ENCODE measurements around the gene KIRREL3. TPM values are rescaled to one million over a fixed set of nuclear protein-coding genes. Genes with fewer than 3 reads are reported as not detected.

KIRREL3 gene
- polyA plus RNA-seq, 1 of the 3 experiments (the other 2 are of a cell fraction) = 3.7 TPM

- H3K36me3 ChIP-seq (replicated peaks in 1 of 2; ENCODE audit: control insufficient read depth in 1 of 2, insufficient read depth in 2 of 2, low read length in 1 of 2) = no peaks in the 10 kb centered on the region
- TF ChIP-seq, protein P1, sequence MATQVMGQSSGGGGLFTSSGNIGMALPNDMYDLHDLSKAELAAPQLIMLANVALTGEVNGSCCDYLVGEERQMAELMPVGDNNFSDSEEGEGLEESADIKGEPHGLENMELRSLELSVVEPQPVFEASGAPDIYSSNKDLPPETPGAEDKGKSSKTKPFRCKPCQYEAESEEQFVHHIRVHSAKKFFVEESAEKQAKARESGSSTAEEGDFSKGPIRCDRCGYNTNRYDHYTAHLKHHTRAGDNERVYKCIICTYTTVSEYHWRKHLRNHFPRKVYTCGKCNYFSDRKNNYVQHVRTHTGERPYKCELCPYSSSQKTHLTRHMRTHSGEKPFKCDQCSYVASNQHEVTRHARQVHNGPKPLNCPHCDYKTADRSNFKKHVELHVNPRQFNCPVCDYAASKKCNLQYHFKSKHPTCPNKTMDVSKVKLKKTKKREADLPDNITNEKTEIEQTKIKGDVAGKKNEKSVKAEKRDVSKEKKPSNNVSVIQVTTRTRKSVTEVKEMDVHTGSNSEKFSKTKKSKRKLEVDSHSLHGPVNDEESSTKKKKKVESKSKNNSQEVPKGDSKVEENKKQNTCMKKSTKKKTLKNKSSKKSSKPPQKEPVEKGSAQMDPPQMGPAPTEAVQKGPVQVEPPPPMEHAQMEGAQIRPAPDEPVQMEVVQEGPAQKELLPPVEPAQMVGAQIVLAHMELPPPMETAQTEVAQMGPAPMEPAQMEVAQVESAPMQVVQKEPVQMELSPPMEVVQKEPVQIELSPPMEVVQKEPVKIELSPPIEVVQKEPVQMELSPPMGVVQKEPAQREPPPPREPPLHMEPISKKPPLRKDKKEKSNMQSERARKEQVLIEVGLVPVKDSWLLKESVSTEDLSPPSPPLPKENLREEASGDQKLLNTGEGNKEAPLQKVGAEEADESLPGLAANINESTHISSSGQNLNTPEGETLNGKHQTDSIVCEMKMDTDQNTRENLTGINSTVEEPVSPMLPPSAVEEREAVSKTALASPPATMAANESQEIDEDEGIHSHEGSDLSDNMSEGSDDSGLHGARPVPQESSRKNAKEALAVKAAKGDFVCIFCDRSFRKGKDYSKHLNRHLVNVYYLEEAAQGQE (IDR thresholded peaks at IDR 0.05; ENCODE audit: low read depth, low read length) = no peak
- TF ChIP-seq EZH2phosphoT487 (IDR thresholded peaks at IDR 0.05; ENCODE audit: borderline replicate concordance, low read depth) = no peak
- no peak for TF ChIP-seq CHD2 (IDR thresholded peaks at IDR 0.05; ENCODE audit: low read length, partially characterized antibody)
- no peak for TF ChIP-seq GABPA (IDR thresholded peaks at IDR 0.05; ENCODE audit: low read depth)
- no peak for TF ChIP-seq POLR2AphosphoS5 (IDR thresholded peaks at IDR 0.05; ENCODE audit: low read depth, low read length)
- no peak for DNase-seq
- H3F3A ChIP-seq (replicated peaks; ENCODE audit: insufficient read depth) = peaks cover 45% of the 10 kb centered on the region
- 82% methylated on average over 2 of the region's 2 CpGs for WGBS (ENCODE audit: low lambda C conversion rate)
- H3K4me2 ChIP-seq = peak overlapping the region; percentile 68; the same call in 1 of the 2 replicates
- no peak overlapping the region for H2AFZ ChIP-seq (ENCODE audit: low read depth)
- no peak overlapping the region for H3K4me3 ChIP-seq (ENCODE audit: low read depth in 2 of 2, low read length in 1 of 2)
- H3K9me2 ChIP-seq = no peaks in the 10 kb centered on the region
- peaks cover 2 to 42% of the 10 kb centered on the region in 2 experiments; a peak in 3 of 4 replicates for H3K4me1 ChIP-seq (ENCODE audit: control insufficient read depth in 1 of 2, insufficient read depth in 2 of 2, low read depth in 1 of 2, low read length in 1 of 2)
- peaks cover 63% of the 10 kb centered on the region for H3K79me2 ChIP-seq (ENCODE audit: insufficient read depth)
- H3K27me3 ChIP-seq (ENCODE audit: insufficient read depth) = no peaks in the 10 kb centered on the region
- no peaks in the 10 kb centered on the region for H3K9me3 ChIP-seq
- peak overlapping the region in 1 of 2 experiments; percentile 99; a peak in 2 of 4 replicates for H3K27ac ChIP-seq (ENCODE audit: low read depth in 2 of 2, low read length in 1 of 2)
- H3K9ac ChIP-seq = peak overlapping the region; percentile 89
- CTCF ChIA-PET = interaction anchor here (0.5 to 15.4 kb wide), 4 partner anchors 15 to 1121 kb away, joined by 3 to 233 read pairs (median 42); no protein-coding TSS in a partner anchor
- POLR2A ChIA-PET = no interaction called here
- H4K20me1 ChIP-seq (ENCODE audit: insufficient read depth) = no peaks in the 10 kb centered on the region
Measured at GRCh38 chr11:126993599-126993998, 7.0 kb downstream of the KIRREL3 start.

GRCh38 chr11:126992804-126993111 lies 7.8 kb downstream of the KIRREL3 start:
- Histone ChIP-seq H3K27me3 (ENCODE audit: insufficient read depth) (no peaks in the 10 kb centered on the region), H3K4me1 (ENCODE audit: control insufficient read depth in 1 of 2, insufficient read depth in 2 of 2, low read depth in 1 of 2, low read length in 1 of 2) (peaks cover 2 to 42% of the 10 kb centered on the region in 2 experiments; a peak in 3 of 4 replicates), H3K36me3 (replicated peaks in 1 of 2; ENCODE audit: control insufficient read depth in 1 of 2, insufficient read depth in 2 of 2, low read length in 1 of 2) (no peaks in the 10 kb centered on the region), H3K79me2 (ENCODE audit: insufficient read depth) (peaks cover 63% of the 10 kb centered on the region), H3K27ac (ENCODE audit: low read depth in 2 of 2, low read length in 1 of 2) (peak overlapping the region; percentile 34 to 99; a peak in 3 of 4 replicates), H3K4me3 (ENCODE audit: low read depth in 2 of 2, low read length in 1 of 2) (peak overlapping the region; percentile 24 to 48; a peak in 3 of 4 replicates), H4K20me1 (ENCODE audit: insufficient read depth) (no peaks in the 10 kb centered on the region), H3K9me3 (no peaks in the 10 kb centered on the region), H3K9me2 (no peaks in the 10 kb centered on the region), H3K4me2 (peak overlapping the region; percentile 68), H2AFZ (ENCODE audit: low read depth) (no peak overlapping the region), H3F3A (replicated peaks; ENCODE audit: insufficient read depth) (peaks cover 45% of the 10 kb centered on the region), H3K9ac (peak overlapping the region; percentile 89)
- DNase-seq = no peak
- 9% methylated on average over 2 of the region's 2 CpGs for WGBS (ENCODE audit: low lambda C conversion rate)
- ChIA-PET POLR2A (no interaction called here), CTCF (interaction anchor here (0.6 to 15.4 kb wide), 9 partner anchors 8 to 682 kb away, joined by 3 to 233 read pairs (median 26); partner anchors contain the start of gene KIRREL3)
- TF ChIP-seq RCOR1 (IDR thresholded peaks at IDR 0.05; ENCODE audit: low read length) (no peak), CHD2 (IDR thresholded peaks at IDR 0.05; ENCODE audit: low read length, partially characterized antibody) (no peak), FOXJ3 (CRISPR knock-in tag; IDR thresholded peaks at IDR 0.05) (no peak), RFX5 (IDR thresholded peaks at IDR 0.05; ENCODE audit: low read length) (no peak), EP300 (IDR thresholded peaks at IDR 0.05; ENCODE audit: borderline replicate concordance in 1 of 2, low read depth in 1 of 2, low read length in 1 of 2) (peak in 1 of 2 experiments; percentile 91; a peak in 2 of 4 replicates), FOXM1 (IDR thresholded peaks at IDR 0.05; ENCODE audit: low read depth) (no peak), JUND (IDR thresholded peaks at IDR 0.05) (peak; percentile 88), TEAD4 (IDR thresholded peaks at IDR 0.05; ENCODE audit: borderline replicate concordance, insufficient read depth) (peak; percentile 83; the same call in 1 of the 2 replicates), NRF1 (IDR thresholded peaks at IDR 0.05; ENCODE audit: low read depth, low read length) (no peak), USF2 (IDR thresholded peaks at IDR 0.05; ENCODE audit: borderline replicate concordance, low read depth, low read length) (no peak), POLR2AphosphoS5 (IDR thresholded peaks at IDR 0.05; ENCODE audit: low read depth, low read length) (no peak), RAD21 (IDR thresholded peaks at IDR 0.05; ENCODE audit: low read length) (no peak), RXRA (IDR thresholded peaks at IDR 0.05; ENCODE audit: borderline replicate concordance, low read depth) (peak; percentile 52; the same call in 1 of the 2 replicates), FOSL2 (IDR thresholded peaks at IDR 0.05; ENCODE audit: borderline replicate concordance, low read depth) (peak; percentile 83), SIN3A (IDR thresholded peaks at IDR 0.05; ENCODE audit: borderline replicate concordance, low read depth, low read length) (no peak), PBX3 (IDR thresholded peaks at IDR 0.05) (peak; percentile 74), MEF2A (IDR thresholded peaks at IDR 0.05; ENCODE audit: borderline replicate concordance, low read depth) (no peak), GABPA (IDR thresholded peaks at IDR 0.05; ENCODE audit: low read depth) (no peak), YY1 (IDR thresholded peaks at IDR 0.05; ENCODE audit: low read depth) (no peak), NFIC (IDR thresholded peaks at IDR 0.05; ENCODE audit: borderline replicate concordance) (peak; percentile 74; the same call in 1 of the 2 replicates), EZH2phosphoT487 (IDR thresholded peaks at IDR 0.05; ENCODE audit: borderline replicate concordance, low read depth) (no peak)
- TF ChIP-seq, protein P2, sequence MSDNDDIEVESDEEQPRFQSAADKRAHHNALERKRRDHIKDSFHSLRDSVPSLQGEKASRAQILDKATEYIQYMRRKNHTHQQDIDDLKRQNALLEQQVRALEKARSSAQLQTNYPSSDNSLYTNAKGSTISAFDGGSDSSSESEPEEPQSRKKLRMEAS (IDR thresholded peaks at IDR 0.05; ENCODE audit: low read depth) = 0 out of 2 replicates have a peak, but pooled peaks have one; percentile 33

Measured in SK-N-SH (cell line).